ENCODE data around the gene MAP2K4.

MAP2K4 gene

DNA sequence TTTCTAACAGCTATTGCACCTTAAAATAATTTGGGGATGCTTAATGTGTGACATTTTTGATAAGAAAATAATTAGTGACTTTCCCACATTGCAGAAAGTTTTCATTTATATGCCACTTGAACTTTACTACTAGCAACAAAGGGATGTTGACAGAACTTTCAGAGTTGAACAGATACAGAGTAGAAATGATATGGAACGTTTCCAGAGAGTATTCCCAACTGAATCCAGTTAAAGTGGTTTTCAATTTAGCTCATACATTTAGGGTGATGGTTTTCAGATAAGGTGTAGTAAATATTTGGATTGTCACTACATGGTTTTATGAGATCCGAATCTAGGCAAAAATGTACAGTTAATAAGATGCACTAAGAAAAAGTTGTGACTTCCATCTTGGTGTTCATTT, 17.3 kb downstream of the MAP2K4 start:
- Histone ChIP-seq H3K79me2 (ENCODE audit: insufficient read depth, low read length) (peaks cover 22% of the 10 kb centered on the region; the same call in 1 of the 2 replicates), H3K4me2 (ENCODE audit: low read length) (no peak overlapping the region), H4K20me1 (ENCODE audit: insufficient read depth, low read length) (no peaks in the 10 kb centered on the region), H3K27me3 (ENCODE audit: insufficient read depth, low read length) (no peaks in the 10 kb centered on the region), H3K27ac (ENCODE audit: low read depth, low read length, poor library complexity, severe bottlenecking) (no peak overlapping the region), H3F3A (ENCODE audit: insufficient read depth, low read length) (no peaks in the 10 kb centered on the region), H3K9ac (ENCODE audit: low read length) (no peak overlapping the region), H3K4me1 (ENCODE audit: insufficient read depth, low read length, severe bottlenecking) (no peaks in the 10 kb centered on the region), H2AFZ (ENCODE audit: low read length) (no peak overlapping the region), H3K4me3 (ENCODE audit: low read depth, low read length, poor library complexity, severe bottlenecking) (no peak overlapping the region), H3K36me3 (ENCODE audit: insufficient read depth, low read length) (peaks cover 7% of the 10 kb centered on the region), H3K9me2 (ENCODE audit: low read depth, low read length) (no peaks in the 10 kb centered on the region), H3K9me3 (ENCODE audit: low read length) (no peaks in the 10 kb centered on the region)
- TF ChIP-seq, protein P1, sequence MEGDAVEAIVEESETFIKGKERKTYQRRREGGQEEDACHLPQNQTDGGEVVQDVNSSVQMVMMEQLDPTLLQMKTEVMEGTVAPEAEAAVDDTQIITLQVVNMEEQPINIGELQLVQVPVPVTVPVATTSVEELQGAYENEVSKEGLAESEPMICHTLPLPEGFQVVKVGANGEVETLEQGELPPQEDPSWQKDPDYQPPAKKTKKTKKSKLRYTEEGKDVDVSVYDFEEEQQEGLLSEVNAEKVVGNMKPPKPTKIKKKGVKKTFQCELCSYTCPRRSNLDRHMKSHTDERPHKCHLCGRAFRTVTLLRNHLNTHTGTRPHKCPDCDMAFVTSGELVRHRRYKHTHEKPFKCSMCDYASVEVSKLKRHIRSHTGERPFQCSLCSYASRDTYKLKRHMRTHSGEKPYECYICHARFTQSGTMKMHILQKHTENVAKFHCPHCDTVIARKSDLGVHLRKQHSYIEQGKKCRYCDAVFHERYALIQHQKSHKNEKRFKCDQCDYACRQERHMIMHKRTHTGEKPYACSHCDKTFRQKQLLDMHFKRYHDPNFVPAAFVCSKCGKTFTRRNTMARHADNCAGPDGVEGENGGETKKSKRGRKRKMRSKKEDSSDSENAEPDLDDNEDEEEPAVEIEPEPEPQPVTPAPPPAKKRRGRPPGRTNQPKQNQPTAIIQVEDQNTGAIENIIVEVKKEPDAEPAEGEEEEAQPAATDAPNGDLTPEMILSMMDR (IDR thresholded peaks at IDR 0.05; ENCODE audit: low read length) = no peak
- no peak for TF ChIP-seq EZH2 (IDR thresholded peaks at IDR 0.05; ENCODE audit: borderline replicate concordance, low read length)

DNA sequence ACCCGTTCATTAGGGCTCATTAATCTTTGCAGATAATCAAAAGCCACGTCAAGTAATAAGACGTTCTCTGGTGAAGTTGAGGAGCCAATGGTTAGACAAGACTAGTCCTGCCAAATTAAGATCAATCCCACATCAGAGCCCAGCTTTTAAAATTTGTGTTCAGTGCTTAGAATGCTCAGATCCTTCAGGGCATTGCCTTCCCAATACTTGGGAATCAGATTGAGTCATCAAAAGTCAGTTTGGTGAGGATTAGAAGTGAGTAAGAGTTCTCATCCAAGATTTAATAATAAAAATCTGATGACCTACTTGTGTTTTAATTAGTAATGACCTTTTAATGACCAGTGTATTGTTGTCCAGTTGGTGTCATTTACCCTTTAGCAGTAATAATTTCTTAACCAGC, 19.8 kb downstream of the MAP2K4 start:
- no peak overlapping the region for H3K4me2 ChIP-seq (ENCODE audit: low read length)
- H3K9me3 ChIP-seq (ENCODE audit: low read length) = no peaks in the 10 kb centered on the region
- H3K4me1 ChIP-seq (ENCODE audit: insufficient read depth, low read length, severe bottlenecking) = no peaks in the 10 kb centered on the region
- H2AFZ ChIP-seq (ENCODE audit: low read length) = no peak overlapping the region
- H3K4me3 ChIP-seq (ENCODE audit: low read depth, low read length, poor library complexity, severe bottlenecking) = no peak overlapping the region
- no peaks in the 10 kb centered on the region for H3K27me3 ChIP-seq (ENCODE audit: insufficient read depth, low read length)
- no peaks in the 10 kb centered on the region for H4K20me1 ChIP-seq (ENCODE audit: insufficient read depth, low read length)
- TF ChIP-seq, protein P1 (IDR thresholded peaks at IDR 0.05; ENCODE audit: low read length) = no peak
- no peak for TF ChIP-seq EZH2 (IDR thresholded peaks at IDR 0.05; ENCODE audit: borderline replicate concordance, low read length)
- no peaks in the 10 kb centered on the region for H3K9me2 ChIP-seq (ENCODE audit: low read depth, low read length)
- peaks cover 24% of the 10 kb centered on the region for H3K79me2 ChIP-seq (ENCODE audit: insufficient read depth, low read length)
- no peaks in the 10 kb centered on the region for H3F3A ChIP-seq (ENCODE audit: insufficient read depth, low read length)
- H3K9ac ChIP-seq (ENCODE audit: low read length) = no peak overlapping the region
- H3K36me3 ChIP-seq (ENCODE audit: insufficient read depth, low read length) = no peaks in the 10 kb centered on the region
- H3K27ac ChIP-seq (ENCODE audit: low read depth, low read length, poor library complexity, severe bottlenecking) = no peak overlapping the region

DNA sequence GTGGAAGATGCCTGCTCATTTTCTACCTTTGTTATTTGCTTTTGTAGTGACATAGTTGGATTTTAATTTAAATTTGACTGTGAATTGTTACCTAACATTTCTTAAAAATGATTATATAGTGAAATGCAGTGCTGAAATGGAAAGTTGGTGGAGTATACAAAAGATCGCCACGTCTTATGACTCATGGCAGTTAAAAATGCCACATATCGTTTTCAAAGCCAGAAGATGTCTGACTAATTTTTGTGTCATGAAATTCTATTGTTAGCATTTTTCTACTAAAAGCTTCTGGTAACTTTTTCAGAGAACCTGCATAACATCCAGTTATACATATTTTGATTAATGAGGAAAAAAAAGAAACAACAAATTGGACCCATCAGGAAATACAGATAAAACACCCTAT, 20.6 kb downstream of the MAP2K4 start:
- no peak overlapping the region for H3K4me2 ChIP-seq (ENCODE audit: low read length)
- no peaks in the 10 kb centered on the region for H3K9me2 ChIP-seq (ENCODE audit: low read depth, low read length)
- H4K20me1 ChIP-seq (ENCODE audit: insufficient read depth, low read length) = no peaks in the 10 kb centered on the region
- no peaks in the 10 kb centered on the region for H3K4me1 ChIP-seq (ENCODE audit: insufficient read depth, low read length, severe bottlenecking)
- no peaks in the 10 kb centered on the region for H3K36me3 ChIP-seq (ENCODE audit: insufficient read depth, low read length)
- no peak overlapping the region for H3K27ac ChIP-seq (ENCODE audit: low read depth, low read length, poor library complexity, severe bottlenecking)
- H3K9ac ChIP-seq (ENCODE audit: low read length) = no peak overlapping the region
- H3F3A ChIP-seq (ENCODE audit: insufficient read depth, low read length) = no peaks in the 10 kb centered on the region
- no peak overlapping the region for H2AFZ ChIP-seq (ENCODE audit: low read length)
- no peak overlapping the region for H3K4me3 ChIP-seq (ENCODE audit: low read depth, low read length, poor library complexity, severe bottlenecking)
- TF ChIP-seq, protein P1 (IDR thresholded peaks at IDR 0.05; ENCODE audit: low read length) = no peak
- no peak for TF ChIP-seq EZH2 (IDR thresholded peaks at IDR 0.05; ENCODE audit: borderline replicate concordance, low read length)
- no peaks in the 10 kb centered on the region for H3K9me3 ChIP-seq (ENCODE audit: low read length)
- H3K79me2 ChIP-seq (ENCODE audit: insufficient read depth, low read length) = peaks cover 24% of the 10 kb centered on the region
- H3K27me3 ChIP-seq (ENCODE audit: insufficient read depth, low read length) = no peaks in the 10 kb centered on the region

Measured in OCI-LY1 (cell line).